GM21737 (cell line): Measurements from ENCODE around the gene ZNF544.
"Not testable (repeated sequence)": the region's sequence is repeated elsewhere in the genome, so short reads cannot be mapped to it uniquely, and the experiment has no call there.

Source experiments
- ATAC-seq: cut with Tn5 transposase; IDR thresholded peaks from one replicate; pipeline ENCODE4 v1.9.1; 2021; ENCODE audit warnings: mild to moderate bottlenecking, moderate library complexity; ENCODE audit not compliant: unreplicated experiment

ZNF544 gene

GRCh38 chr19:58252102-58252685 is 23.5 kb downstream of the ZNF544 start:
- no peak for ATAC-seq

DNA sequence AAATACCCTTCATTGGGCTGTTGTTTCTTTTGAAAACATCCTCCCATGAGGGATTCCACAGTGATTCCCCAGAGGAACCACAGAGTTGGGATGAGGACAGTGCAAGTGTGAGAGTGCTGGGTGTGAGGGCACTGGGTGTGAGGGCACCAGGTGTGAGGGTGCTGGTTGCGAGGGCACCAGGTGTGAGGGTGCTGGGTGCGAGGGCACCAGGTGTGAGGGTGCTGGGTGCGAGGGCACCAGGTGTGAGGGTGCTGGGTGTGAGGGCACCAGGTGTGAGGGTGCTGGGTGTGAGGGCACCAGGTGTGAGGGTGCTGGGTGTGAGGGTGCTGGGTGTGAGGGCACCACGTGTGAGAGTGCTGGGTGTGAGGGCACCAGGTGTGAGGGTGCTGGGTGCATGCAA is 29.5 kb downstream of the ZNF544 start:
- not testable (repeated sequence) for ATAC-seq

DNA sequence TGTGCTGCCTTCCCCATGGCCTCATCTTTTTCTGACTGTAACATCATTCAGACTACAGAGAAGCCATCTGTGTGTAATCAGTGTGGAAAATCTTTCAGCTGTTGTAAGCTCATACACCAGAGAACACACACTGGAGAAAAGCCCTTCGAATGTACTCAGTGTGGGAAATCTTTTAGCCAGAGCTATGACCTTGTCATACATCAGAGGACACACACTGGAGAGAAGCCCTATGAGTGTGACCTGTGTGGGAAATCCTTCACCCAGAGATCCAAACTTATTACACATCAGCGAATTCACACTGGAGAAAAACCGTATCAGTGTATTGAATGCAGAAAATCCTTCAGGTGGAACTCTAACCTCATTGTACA is 32.9 kb downstream of the ZNF544 start:
- no peak for ATAC-seq

DNA sequence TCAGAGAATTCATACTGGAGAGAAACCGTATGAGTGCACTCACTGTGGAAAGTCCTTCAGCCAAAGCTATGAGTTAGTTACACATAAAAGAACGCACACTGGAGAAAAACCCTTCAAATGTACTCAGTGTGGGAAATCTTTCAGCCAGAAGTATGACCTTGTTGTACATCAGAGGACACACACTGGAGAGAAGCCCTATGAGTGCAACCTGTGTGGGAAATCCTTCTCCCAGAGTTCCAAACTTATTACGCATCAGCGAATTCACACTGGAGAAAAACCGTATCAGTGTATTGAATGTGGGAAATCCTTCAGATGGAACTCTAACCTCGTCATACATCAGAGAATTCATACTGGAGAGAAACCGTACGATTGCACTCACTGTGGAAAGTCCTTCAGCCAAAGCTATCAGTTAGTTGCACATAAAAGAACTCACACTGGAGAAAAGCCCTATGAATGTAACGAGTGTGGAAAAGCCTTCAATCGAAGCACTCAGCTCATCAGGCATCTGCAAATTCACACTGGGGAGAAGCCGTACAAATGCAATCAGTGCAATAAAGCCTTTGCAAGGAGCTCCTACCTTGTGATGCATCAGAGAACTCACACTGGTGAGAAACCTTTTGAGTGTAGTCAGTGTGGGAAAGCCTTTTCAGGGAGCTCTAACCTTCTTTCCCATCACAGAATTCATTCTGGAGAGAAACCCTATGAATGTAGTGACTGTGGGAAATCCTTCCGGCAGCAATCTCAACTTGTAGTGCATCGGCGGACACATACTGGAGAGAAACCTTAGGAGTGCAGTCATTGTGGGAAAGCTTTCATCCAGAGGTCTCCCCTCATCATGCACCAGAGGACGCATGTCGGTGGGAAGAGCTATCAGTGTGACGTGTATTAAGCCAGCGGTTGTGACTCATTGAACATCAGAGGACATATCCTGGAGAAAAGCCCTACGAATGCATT is 33.5 kb downstream of the ZNF544 start:
- no peak for ATAC-seq

DNA sequence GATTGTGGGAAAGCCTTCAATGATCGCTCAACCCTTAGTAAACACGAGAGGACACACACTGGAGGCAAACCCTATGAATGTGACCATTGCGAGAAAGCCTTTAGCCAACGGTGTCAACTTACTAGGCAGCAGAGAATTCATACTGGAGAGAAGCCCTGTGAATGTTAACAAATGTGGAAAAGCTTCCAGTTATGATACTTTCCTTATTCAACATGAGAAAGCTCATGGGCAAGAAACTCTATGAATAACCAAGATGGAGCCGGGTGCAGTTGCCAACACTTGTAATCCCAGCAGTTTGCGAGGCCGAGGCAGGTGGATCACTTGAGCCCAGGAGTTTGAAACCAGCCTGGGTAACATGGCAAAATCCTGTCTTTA is 34.2 kb downstream of the ZNF544 start:
- no peak for ATAC-seq

DNA sequence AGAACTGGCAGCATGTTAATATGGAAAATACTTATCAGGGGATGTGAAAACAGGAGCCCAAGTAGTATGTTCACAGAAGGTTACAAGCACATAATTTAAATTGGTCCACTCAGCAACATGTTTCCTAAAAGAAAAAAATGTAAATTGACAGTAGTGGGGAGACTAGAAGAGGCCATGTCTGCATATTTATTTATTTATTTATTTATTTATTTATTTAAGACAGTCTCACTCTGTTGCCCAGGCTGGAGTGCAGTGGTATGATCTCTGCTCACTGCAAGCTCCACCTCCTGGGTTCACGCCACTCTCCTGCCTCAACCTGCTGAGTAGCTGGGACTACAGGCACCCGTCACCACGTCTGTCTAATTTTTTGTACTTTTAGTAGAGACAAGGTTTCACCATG is 36.4 kb downstream of the ZNF544 start:
- no peak for ATAC-seq

GRCh38 chr19:58268344-58268743 is 39.6 kb downstream of the ZNF544 start:
- no peak for ATAC-seq

- ATAC-seq = no peak
Observed at GRCh38 chr19:58274771-58275201, 46.1 kb downstream of the ZNF544 start.

DNA sequence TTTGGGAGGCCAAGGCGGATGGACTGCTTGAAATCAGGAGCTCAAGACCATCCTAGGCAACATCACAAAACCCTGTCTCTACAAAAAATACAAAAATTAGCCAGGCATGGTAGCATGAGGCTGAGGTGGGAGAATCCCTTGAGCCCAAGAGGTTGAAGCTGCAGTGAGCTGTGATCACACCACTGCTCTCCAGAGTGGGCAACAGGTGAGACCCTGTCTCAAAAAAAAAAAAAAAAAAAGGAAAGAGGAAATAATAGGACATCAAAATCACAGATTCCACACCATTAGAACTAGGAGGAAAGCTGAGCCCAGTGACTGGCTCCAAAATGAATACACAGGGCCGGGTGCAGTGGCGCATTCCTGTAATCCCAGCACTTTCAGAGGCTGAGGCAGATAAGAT is 46.9 kb downstream of the ZNF544 start:
- no peak for ATAC-seq

DNA sequence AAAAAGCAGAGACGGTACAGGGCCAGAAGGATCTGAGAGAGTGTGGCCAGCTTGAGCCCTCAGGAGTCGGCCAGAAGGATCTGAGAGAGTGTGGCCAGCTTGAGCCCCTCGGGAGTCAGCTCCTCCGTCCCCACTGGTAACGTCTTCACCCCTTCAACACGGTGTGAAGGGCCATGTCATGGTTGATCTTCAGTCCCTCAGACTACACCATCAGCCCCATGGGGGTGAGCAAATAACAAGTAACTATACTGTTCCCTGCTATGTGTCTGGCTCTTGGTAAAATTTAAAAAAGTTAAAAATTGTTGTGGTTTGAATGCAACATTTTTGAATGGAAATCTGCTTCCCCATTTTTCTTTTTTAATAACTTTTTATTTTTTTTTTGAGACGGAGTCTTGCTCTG is 48.5 kb downstream of the ZNF544 start:
- ATAC-seq = no peak

DNA sequence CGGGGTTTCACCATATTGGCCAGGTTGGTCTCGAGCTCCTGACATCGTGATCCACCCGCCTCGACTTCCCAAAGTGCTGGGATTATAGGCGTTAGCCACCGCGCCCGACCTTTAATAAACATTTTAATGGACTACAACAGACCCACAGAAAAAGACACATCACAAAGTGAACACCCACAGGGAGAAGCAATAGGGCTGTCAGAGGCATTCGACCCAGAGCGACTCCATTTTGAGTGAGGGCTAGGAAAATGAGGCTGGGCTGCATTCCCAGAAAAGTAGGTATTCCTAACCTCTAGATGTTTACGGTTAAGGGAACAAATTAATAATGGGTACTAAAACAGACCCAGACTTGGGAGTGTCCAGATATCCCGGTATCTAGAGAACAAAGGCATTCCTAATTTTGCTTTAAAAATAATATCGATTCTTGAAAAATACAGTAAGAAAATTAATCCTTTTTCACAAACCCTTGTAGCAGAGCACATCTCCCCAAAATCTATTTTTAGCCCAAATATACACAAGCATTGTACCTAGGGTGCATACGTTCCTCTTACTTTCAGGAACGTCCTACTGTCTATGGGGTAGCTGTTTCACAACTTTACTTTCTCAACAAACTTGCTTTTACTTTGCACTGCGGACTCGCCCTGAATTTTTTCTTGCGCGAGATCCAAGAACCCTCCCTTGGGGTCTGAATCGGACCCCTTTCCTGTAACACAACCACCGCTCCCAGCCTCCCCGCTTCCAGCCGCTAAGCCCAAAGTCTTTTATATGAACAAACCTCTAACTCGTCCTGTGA is 49.2 kb downstream of the ZNF544 start:
- no peak for ATAC-seq

DNA sequence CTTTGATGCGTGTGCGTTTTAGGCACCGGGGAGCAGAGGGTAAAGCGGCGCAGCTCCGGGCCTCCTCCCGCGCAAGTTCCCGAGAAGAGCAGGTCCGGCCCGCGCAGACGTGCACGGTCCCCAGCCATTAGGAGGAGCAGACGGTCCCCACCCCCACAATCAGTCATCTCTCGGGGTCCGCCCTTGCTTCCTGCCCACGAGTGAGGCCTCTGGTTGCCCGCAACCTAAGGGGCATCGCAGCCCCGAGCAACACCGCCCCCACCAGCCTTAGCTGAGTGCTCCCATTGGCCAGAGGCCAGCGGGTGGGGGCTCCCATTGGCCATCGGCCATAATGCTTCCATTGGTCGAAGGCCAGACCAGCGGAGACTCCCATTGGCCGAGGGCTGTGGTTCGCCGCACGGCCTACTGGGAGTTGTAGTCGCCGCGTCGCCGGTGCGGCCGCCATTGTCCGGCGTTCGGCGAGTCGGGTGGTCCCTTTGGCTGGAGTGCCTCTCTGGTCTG is 49.9 kb downstream of the ZNF544 start, which contains the start of gene ZNF8:
Gene ZNF8 (plus strand): TSS at position 415 of the 501 bp plus-strand sequence. CDS start 127 bp downstream, outside the sequence.
- peak; percentile 95 for ATAC-seq

DNA sequence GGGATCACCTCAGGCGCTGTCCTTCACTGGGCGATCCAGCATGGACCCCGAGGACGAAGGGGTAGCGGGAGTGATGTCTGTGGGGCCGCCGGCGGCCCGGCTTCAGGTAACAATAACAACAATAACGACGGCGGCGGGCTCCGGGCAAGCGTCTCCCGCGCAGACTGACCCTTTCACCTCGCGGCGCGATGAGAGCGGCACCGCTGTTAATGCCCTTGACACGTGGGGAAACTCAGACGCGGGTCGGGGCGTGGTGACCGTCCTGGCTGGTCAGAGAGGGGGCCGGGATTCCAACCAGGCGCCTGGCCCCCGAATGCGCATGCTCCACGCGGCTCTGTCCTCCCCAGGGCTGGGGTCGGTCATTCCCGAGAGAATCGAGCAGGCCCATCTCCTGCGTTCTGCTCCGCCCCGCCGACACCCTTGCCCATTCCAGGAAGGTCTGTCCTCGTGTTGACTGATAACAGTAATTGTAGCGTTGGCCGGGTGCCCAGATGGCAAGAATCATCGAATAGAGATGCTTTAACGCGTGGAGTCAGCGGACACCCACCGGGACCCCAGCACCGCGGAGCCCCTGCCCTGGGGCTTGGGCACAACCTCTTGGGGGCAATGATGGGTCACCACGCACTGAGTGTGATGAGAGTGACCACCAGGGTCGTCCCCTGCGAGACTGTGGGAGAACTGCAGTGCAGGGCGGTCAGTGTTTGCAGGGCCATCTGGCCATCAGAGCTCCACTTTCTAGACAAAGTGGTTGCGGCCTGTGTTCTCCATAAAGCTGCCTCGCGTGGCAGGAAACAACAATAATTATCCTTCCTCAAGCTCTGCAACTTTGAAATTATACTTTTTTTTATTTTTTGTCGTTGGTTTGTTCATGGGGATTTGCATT is 50.6 kb downstream of the ZNF544 start:
- peak; percentile 10 for ATAC-seq

- ATAC-seq = no peak
Observed at GRCh38 chr19:58279925-58280316, 51.2 kb downstream of the ZNF544 start.

DNA sequence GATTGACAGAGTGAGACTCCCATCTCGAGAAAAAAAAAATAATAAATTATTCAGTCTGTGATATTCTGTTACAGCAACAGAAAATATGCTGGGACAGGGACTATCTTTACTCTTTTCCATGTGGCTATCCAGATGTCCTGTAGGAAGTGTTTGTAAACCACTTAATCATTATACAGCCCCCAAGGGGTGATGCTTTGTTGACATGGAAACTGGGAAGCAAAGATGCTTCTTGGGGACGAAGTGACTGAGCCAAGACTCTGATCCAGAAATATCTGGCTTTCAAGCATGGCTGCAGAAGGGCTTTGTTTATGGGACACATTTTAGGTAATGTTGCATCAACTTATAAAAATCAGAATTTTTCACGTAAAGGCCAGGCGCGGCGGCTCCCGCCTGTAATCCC is 55.5 kb downstream of the ZNF544 start:
- ATAC-seq = no peak

- ATAC-seq = no peak
Observed at GRCh38 chr19:58291943-58292342, 63.2 kb downstream of the ZNF544 start.

GRCh38 chr19:58294743-58295374 is 66.1 kb downstream of the ZNF544 start:
- no peak for ATAC-seq

DNA sequence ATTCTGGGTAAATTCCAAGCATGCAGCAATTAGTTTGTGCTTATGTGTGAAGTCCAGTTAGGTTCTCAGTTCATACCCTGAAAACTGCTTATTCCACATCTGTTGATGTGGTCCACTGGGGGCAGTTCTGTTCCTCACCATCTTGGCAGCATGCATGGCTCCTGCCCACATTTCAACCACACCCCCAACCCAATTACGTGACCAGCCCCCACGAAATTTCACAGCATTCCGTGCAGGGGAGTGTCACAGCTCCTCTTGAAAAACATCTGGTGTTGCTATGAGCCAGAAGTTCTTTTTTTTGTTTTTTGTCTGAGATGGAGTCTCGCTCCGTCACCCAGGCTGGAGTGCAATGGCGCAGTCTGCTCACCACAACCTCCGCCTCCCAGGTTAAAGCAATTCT is 67.4 kb downstream of the ZNF544 start:
- ATAC-seq = no peak

DNA sequence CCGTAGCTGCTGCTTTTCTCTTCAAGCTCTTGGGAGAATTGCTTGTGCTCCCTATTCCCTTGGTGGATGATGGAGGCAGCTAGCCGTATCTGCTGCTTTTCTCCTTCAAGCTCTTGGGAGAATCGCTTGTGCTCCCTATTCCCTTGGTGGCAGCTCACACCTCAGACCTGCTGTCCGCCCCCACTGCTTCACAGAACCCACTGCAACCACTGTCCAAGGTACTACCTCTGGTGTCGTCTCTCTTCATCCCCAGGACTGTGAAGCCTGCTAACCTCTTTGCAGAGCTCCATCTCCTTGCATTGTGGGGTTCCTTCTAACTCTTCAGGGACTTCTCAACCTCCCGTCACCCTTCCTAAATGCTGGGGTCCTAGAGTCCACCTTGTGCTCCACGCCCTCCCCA is 71.9 kb downstream of the ZNF544 start:
- ATAC-seq = no peak

DNA sequence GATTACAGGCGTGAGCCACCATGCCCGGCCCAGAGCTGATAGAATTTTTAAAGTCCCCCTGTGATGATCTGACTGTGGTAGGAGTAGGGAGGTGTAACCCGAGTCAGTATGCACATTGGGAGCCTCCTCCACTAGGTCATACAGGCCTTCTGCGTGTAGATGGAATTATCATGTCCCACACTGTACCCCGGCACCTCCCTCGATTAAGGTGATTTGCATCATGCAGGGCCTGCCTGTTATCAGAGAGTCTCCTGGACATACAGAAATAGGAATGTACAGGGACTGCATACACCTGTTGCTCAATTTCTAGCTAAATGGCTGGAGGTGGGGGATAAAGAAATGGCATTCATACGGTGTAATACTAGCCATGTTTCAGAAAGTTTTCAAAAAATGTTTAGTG is 75.5 kb downstream of the ZNF544 start:
- no peak for ATAC-seq
